GM18867 (cell line): ENCODE measurements around the gene CDHR2.
A peak's percentile ranks its signal among the peaks of the same experiment; 100 is the strongest.

Source experiments
- ATAC-seq: cut with Tn5 transposase; IDR thresholded peaks from one replicate; pipeline ENCODE4 v1.9.1; 2021; ENCODE audit warnings: mild to moderate bottlenecking, moderate library complexity; ENCODE audit not compliant: unreplicated experiment

Gene CDHR2

GRCh38 chr5:176529116-176529740 lies 19.9 kb upstream of the CDHR2 start:
- no peak for ATAC-seq

GRCh38 chr5:176529741-176530141 lies 19.4 kb upstream of the CDHR2 start:
- no peak for ATAC-seq

GRCh38 chr5:176530393-176530982 lies 18.7 kb upstream of the CDHR2 start:
- no peak for ATAC-seq

GRCh38 chr5:176530983-176531901 lies 17.9 kb upstream of the CDHR2 start:
- no peak for ATAC-seq

- no peak for ATAC-seq
Measured at GRCh38 chr5:176531902-176532493, 17.1 kb upstream of the CDHR2 start.

- ATAC-seq, result no peak
Measured at GRCh38 chr5:176532795-176533194, 16.3 kb upstream of the CDHR2 start.

- ATAC-seq, result no peak
Measured at GRCh38 chr5:176533390-176533789, 15.8 kb upstream of the CDHR2 start.

- no peak for ATAC-seq
Measured at GRCh38 chr5:176533894-176534611, 15.1 kb upstream of the CDHR2 start.

GRCh38 chr5:176534640-176535039 lies 14.5 kb upstream of the CDHR2 start:
- ATAC-seq, result no peak

GRCh38 chr5:176535101-176535663 lies 14.0 kb upstream of the CDHR2 start:
- no peak for ATAC-seq

- ATAC-seq, result no peak
Measured at GRCh38 chr5:176535664-176536131, 13.4 kb upstream of the CDHR2 start.

- peak; percentile 19 for ATAC-seq
Measured at GRCh38 chr5:176536132-176536901, 12.8 kb upstream of the CDHR2 start.

GRCh38 chr5:176536902-176537553 lies 12.1 kb upstream of the CDHR2 start, which contains the start of gene RNF44:
RNF44 (minus strand) TSS chr5:176537402; CDS start chr5:176532472, 4,930 bp downstream.
- peak; percentile 55 for ATAC-seq

- peak; percentile 73 for ATAC-seq
Measured at GRCh38 chr5:176537554-176538229, 11.4 kb upstream of the CDHR2 start.

GRCh38 chr5:176538230-176538988 lies 10.7 kb upstream of the CDHR2 start:
- ATAC-seq, result no peak

- no peak for ATAC-seq
Measured at GRCh38 chr5:176538989-176539384, 10.2 kb upstream of the CDHR2 start.

- ATAC-seq, result no peak
Measured at GRCh38 chr5:176540476-176540899, 8.7 kb upstream of the CDHR2 start.

GRCh38 chr5:176540956-176541337 lies 8.2 kb upstream of the CDHR2 start:
- ATAC-seq, result no peak
